GM19239 (cell line): Measurements from ENCODE around the gene IFNL3.

Source experiments
- DNase-seq: peaks from one replicate; pipeline ENCODE4 v3.0.0; 2011; ENCODE audit warnings: low spot score; ENCODE audit not compliant: insufficient read length
- FAIRE-seq: peaks from 2 replicates; lab custom pipeline; 2011; peaks lifted over from hg19 to GRCh38; lab: Jason Lieb, UNC

The IFNL3 gene

DNA sequence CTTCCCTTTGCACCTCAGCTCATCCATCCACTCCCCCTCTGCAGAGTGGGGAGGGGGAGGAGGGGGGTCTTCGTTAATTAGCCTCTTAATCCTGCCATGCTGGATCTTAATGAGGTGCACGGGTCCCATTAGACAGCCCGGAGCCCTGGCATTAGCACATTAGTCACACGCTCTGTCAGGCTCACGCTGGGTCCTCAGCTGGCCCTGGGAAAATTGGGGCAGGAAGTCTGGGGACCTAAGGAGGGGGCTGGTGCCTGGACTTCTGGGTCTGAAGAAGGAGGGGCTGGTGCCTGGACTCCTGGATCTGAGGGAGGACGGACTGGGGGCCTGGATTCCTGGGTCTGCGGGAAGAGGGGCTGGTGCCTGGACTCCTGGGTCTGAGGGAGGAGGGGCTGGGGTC lies 48.5 kb downstream of the IFNL3 start:
- FAIRE-seq: no peak
- DNase-seq: no peak

DNA sequence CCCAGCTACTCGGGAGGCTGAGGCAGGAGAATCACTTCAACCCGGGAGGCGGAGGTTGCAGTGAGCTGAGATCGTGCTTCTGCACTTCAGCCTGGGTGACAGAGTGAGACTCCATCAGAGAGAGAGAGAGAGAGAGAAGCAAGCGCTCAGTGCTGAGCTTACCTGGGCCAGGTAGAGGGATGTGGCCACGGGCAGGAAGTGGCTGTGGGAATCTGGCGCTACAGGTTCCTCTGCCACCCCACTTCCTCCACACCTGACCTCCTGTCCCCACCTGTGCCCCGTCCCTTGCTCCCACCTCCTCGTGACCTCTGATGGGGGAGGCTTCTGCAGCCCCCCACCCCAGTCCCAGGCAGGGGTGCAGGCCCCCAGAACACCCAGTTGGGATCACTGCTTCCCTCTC lies 49.1 kb downstream of the IFNL3 start:
- DNase-seq (no peak), FAIRE-seq (no peak)

DNA sequence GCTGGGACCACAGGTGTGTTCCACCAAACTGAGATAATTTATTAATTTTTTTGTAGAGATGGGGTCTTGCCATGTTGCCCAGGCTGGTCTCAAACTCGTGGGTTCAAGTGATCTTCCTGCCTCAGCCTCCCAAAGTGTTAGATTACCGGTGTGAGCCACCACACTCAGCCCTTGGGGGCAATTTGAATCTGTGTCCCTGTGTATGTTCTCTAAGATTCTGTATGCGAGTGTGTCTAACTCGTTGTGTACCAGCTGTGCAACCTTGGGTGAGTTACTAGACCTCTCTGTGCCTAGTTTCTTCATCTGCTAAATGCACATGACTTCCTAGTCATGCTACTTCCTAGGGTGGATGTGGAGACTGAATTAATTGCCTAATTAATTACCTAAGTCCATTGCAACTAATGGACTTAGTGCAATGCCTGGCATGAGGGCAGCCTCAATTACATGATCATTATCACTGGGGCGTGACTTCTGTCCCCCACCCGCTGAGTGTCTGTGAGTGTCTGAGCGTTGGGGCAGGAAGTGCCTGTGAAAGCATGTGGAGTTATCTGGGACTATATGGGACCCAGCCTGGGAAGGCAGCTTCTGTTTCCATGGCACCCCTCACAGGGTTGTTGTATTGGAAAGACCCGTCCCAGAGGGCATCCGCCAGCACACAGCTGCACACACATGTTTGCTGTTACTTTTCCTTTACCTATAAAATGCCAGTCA lies 49.8 kb downstream of the IFNL3 start:
- no peak for DNase-seq
- no peak for FAIRE-seq

- no peak for DNase-seq
- FAIRE-seq: no peak
Observed at GRCh38 chr19:39193803-39194202, 51.0 kb downstream of the IFNL3 start.
